NCI-H510A treated with DMSO at 0.1 percent for 48 hours (cell line): ENCODE measurements around the gene CTSW.

Experiments used
- DNase-seq: peaks from one replicate; lab custom pipeline; 2025; lab: John Stamatoyannopoulos, UW

Gene CTSW

GRCh38 chr11:65856689-65857499, 22.7 kb upstream of the CTSW start:
- peak; percentile 68 for DNase-seq

GRCh38 chr11:65857500-65857852, 22.2 kb upstream of the CTSW start:
- no peak for DNase-seq

GRCh38 chr11:65857853-65858680, 21.6 kb upstream of the CTSW start, which contains the start of gene CFL1:
TSS of gene CFL1 (minus strand) at chr11:65858180. CDS start at chr11:65858099, 81 bp downstream.
- DNase-seq, result peak; percentile 97

- DNase-seq, result no peak
These were observed 21.0 kb upstream of the CTSW start for GRCh38 chr11:65858681-65859087.

GRCh38 chr11:65859095-65859811, 20.4 kb upstream of the CTSW start:
- peak; percentile 97 for DNase-seq

- no peak for DNase-seq
These were observed 19.8 kb upstream of the CTSW start for GRCh38 chr11:65859812-65860277.

GRCh38 chr11:65860278-65861164, 19.1 kb upstream of the CTSW start, which contains the start of gene MUS81:
TSS of gene MUS81 (plus strand) at chr11:65860433. CDS start at chr11:65860754, 321 bp downstream.
- peak; percentile 90 for DNase-seq

- no peak for DNase-seq
These were observed 18.5 kb upstream of the CTSW start for GRCh38 chr11:65861165-65861505.

- no peak for DNase-seq
These were observed 18.0 kb upstream of the CTSW start for GRCh38 chr11:65861533-65862183.

GRCh38 chr11:65862191-65862735, 17.4 kb upstream of the CTSW start:
- no peak for DNase-seq

GRCh38 chr11:65862941-65863888, 16.4 kb upstream of the CTSW start:
- DNase-seq, result no peak

GRCh38 chr11:65863889-65864705, 15.5 kb upstream of the CTSW start:
- DNase-seq, result no peak

GRCh38 chr11:65864706-65865471, 14.7 kb upstream of the CTSW start:
- no peak for DNase-seq

- DNase-seq, result no peak
These were observed 14.0 kb upstream of the CTSW start for GRCh38 chr11:65865550-65866172.

- DNase-seq, result no peak
These were observed 12.9 kb upstream of the CTSW start for GRCh38 chr11:65866509-65867283.
